Breast epithelium (tissue), 4 donors: ENCODE results near the gene KCNIP4. TPM values are rescaled to one million over a fixed set of nuclear protein-coding genes. Genes with fewer than 3 reads are reported as not detected.

ENCODE experiments used
- DNase-seq, 2 donors: peaks; one replicate each; pipeline ENCODE4 v3.0.0-alpha.2; 2019; ENCODE audit warnings: low spot score in 2 of 2
- H3K27ac ChIP-seq, 2 donors: fragments of 200-600 bp; sonication (generic) in 1 of 2; one replicate each; pipeline ENCODE4 v1.5.1; 2016 to 2019; ENCODE audit warnings: mild to moderate bottlenecking in 1 of 2
- H3K27me3 ChIP-seq, 2 donors: fragments of 200-600 bp; sonication (generic) in 1 of 2; one replicate each; pipeline versions ENCODE4 v1.5.1 to v1.6.0; 2017 to 2019; ENCODE audit warnings: control low read depth in 1 of 2, mild to moderate bottlenecking in 1 of 2
- H3K36me3 ChIP-seq: fragments of 200-600 bp; one replicate; pipeline ENCODE4 v1.5.1; 2019
- H3K4me1 ChIP-seq, 2 donors: fragments of 200-600 bp; sonication (generic); one replicate each; pipeline ENCODE4 v1.5.1; 2016 to 2019; ENCODE audit warnings: control low read depth in 1 of 2
- H3K4me3 ChIP-seq, 3 donors: fragments of 200-600 bp; sonication (generic); 1 replicate in 2 of 3; 2 replicates in 1 of 3; pipeline ENCODE4 v1.5.1; 2016 to 2019; ENCODE audit warnings: mild to moderate bottlenecking in 3 of 3, moderate library complexity in 2 of 3
- H3K9me3 ChIP-seq, 2 donors: fragments of 200-600 bp; sonication (generic) in 1 of 2; one replicate each; pipeline ENCODE4 v1.5.1; 2016 to 2019; ENCODE audit warnings: control low read depth in 1 of 2
- POLR2A ChIP-seq: fragments of 450-650 bp; IDR thresholded peaks from one replicate; pipeline ENCODE4 v1.6.1; 2016; ENCODE audit warnings: antibody characterized with exemption, mild to moderate bottlenecking, moderate library complexity
- POLR2AphosphoS5 ChIP-seq, 3 donors: sonication (generic); formaldehyde crosslinking; IDR thresholded peaks; one replicate each; pipeline ENCODE4 v1.6.1; 2017; ENCODE audit warnings: antibody characterized with exemption in 3 of 3
- intact Hi-C: fragments of 100-400 bp; cut with DNase I; formaldehyde crosslinking; loops from one replicate; pipeline ENCODE4 v1.15.1; 2023; ENCODE audit warnings: low total_unique reads
- total RNA-seq, 3 donors: library from RNA; depleted of rRNA; stranded (reverse); fragments of >200 nt; gene quantifications; one replicate each; pipeline ENCODE4 v1.1.0, GENCODE V29; 2016
- TF ChIP-seq, protein P1 (sequence below), 3 donors: fragments of 450-650 bp; IDR thresholded peaks; one replicate each; pipeline ENCODE4 v1.5.1; 2016 to 2017; ENCODE audit warnings: antibody characterized with exemption in 3 of 3, mild to moderate bottlenecking in 3 of 3, moderate library complexity in 3 of 3

Gene KCNIP4
- total RNA-seq, 3 donors from 2014 or later: 0.44 to 0.66 TPM; not detected in 1

DNA sequence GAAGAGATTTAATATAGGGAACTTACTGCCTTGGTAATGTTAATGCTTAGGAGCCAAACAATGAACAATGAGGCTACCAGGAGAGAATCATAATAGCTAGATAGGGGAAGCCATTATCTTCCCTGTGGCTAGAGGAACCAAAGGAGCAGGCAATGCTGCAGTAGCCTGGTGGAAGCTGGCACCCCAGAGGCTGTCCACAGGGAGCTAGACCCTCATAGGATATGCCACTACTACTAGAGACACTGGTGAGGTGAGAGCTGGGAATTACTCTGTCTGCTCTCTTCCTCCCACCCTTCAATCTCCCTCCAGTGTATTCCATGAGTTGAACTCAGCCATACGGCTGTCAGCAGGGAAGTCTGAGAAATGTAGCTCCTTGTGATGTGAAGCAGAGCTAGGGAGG is 601.4 kb downstream of the KCNIP4 start:
- H3K27ac ChIP-seq: no peak overlapping the region
- DNase-seq: no peak
- no peaks in the 10 kb centered on the region for H3K36me3 ChIP-seq
- H3K9me3 ChIP-seq: peaks cover 0 to 21% of the 10 kb centered on the region in 2 donors
- TF ChIP-seq POLR2AphosphoS5 (IDR thresholded peaks at IDR 0.05) (no peak), POLR2A (no peak)
- TF ChIP-seq, protein P1, sequence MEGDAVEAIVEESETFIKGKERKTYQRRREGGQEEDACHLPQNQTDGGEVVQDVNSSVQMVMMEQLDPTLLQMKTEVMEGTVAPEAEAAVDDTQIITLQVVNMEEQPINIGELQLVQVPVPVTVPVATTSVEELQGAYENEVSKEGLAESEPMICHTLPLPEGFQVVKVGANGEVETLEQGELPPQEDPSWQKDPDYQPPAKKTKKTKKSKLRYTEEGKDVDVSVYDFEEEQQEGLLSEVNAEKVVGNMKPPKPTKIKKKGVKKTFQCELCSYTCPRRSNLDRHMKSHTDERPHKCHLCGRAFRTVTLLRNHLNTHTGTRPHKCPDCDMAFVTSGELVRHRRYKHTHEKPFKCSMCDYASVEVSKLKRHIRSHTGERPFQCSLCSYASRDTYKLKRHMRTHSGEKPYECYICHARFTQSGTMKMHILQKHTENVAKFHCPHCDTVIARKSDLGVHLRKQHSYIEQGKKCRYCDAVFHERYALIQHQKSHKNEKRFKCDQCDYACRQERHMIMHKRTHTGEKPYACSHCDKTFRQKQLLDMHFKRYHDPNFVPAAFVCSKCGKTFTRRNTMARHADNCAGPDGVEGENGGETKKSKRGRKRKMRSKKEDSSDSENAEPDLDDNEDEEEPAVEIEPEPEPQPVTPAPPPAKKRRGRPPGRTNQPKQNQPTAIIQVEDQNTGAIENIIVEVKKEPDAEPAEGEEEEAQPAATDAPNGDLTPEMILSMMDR (IDR thresholded peaks at IDR 0.05): no peak
- no peaks in the 10 kb centered on the region for H3K4me1 ChIP-seq
- H3K4me3 ChIP-seq: no peak overlapping the region
- intact Hi-C loops: no loop called here
- H3K27me3 ChIP-seq: no peaks in the 10 kb centered on the region

- no peak for TF ChIP-seq POLR2AphosphoS5 (IDR thresholded peaks at IDR 0.05)
- no peak for TF ChIP-seq POLR2A
- TF ChIP-seq, protein P1 (IDR thresholded peaks at IDR 0.05): no peak
- peaks cover 0 to 11% of the 10 kb centered on the region in 2 donors for H3K9me3 ChIP-seq
- intact Hi-C loops: no loop called here
Observed at GRCh38 chr4:21327976-21328700, 620.4 kb downstream of the KCNIP4 start.

DNA sequence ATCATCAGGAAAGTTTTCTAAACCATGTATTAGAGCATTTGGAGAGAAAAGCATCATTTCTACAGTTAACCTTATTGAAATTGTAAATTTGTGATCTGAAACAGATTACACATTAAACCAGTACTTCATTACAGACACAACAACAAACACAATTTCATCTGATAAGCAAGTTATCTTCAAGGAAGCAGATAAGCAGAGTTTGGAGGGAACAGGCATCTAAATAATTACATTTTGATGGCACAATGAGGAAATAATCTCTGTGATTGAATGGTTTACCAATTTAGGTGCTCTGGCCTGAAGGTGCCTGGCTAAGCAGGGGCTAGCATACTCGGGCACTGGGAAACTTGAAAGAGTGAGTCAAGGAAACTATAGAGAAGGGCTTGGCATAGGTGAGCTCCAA is 628.5 kb downstream of the KCNIP4 start:
- H3K36me3 ChIP-seq: no peaks in the 10 kb centered on the region
- no peak for DNase-seq
- TF ChIP-seq, protein P1 (IDR thresholded peaks at IDR 0.05): no peak
- TF ChIP-seq POLR2A (no peak), POLR2AphosphoS5 (IDR thresholded peaks at IDR 0.05) (no peak)
- intact Hi-C loops: no loop called here
- no peaks in the 10 kb centered on the region for H3K27me3 ChIP-seq
- H3K4me1 ChIP-seq: no peaks in the 10 kb centered on the region
- H3K9me3 ChIP-seq: peaks cover 4 to 7% of the 10 kb centered on the region in 2 donors
- no peak overlapping the region for H3K4me3 ChIP-seq
- H3K27ac ChIP-seq: no peak overlapping the region

More at GRCh38 chr4:21327976-21328700, 620.4 kb downstream of the KCNIP4 start:
- no peak overlapping the region for H3K4me3 ChIP-seq
- no peaks in the 10 kb centered on the region for H3K36me3 ChIP-seq
- no peaks in the 10 kb centered on the region for H3K27me3 ChIP-seq
- no peak for DNase-seq
- H3K27ac ChIP-seq: no peak overlapping the region
- no peaks in the 10 kb centered on the region for H3K4me1 ChIP-seq

GRCh38 chr4:21307709-21308108 is 640.9 kb downstream of the KCNIP4 start:
- H3K36me3 ChIP-seq: no peaks in the 10 kb centered on the region
- no peaks in the 10 kb centered on the region for H3K4me1 ChIP-seq
- intact Hi-C loops: no loop called here
- no peaks in the 10 kb centered on the region for H3K9me3 ChIP-seq
- TF ChIP-seq POLR2AphosphoS5 (IDR thresholded peaks at IDR 0.05): no peak
- TF ChIP-seq, protein P1 (IDR thresholded peaks at IDR 0.05): no peak
- no peak for TF ChIP-seq POLR2A
- DNase-seq: no peak
- peaks cover 0 to 13% of the 10 kb centered on the region in 2 donors for H3K27me3 ChIP-seq
- no peak overlapping the region for H3K27ac ChIP-seq
- H3K4me3 ChIP-seq: no peak overlapping the region

GRCh38 chr4:21304540-21304887 is 644.1 kb downstream of the KCNIP4 start:
- Histone ChIP-seq H3K27me3 (peaks cover 0 to 13% of the 10 kb centered on the region in 2 donors), H3K4me1 (no peaks in the 10 kb centered on the region), H3K4me3 (no peak overlapping the region), H3K27ac (no peak overlapping the region), H3K9me3 (no peaks in the 10 kb centered on the region), H3K36me3 (no peaks in the 10 kb centered on the region)
- TF ChIP-seq, protein P1 (IDR thresholded peaks at IDR 0.05): no peak
- no peak for TF ChIP-seq POLR2A
- TF ChIP-seq POLR2AphosphoS5 (IDR thresholded peaks at IDR 0.05): no peak
- intact Hi-C loops: no loop called here
- DNase-seq: no peak
